HL-60 (cell line): ENCODE measurements around the gene GZMM.

Source experiments
- DNase-seq, 2 experiments: peaks; one replicate each; pipeline ENCODE4 v3.0.0-alpha.2; 2010 to 2020; ENCODE audit warnings: low read depth in 1 of 2, low spot score in 1 of 2
- H3K27ac ChIP-seq: fragments of 250-450 bp; sonication (Bioruptor Pico); replicated peaks from 2 replicates; pipeline ENCODE4 v1.5.1; 2020; ENCODE audit warnings: mild to moderate bottlenecking, moderate library complexity
- H3K27me3 ChIP-seq: fragments of 250-450 bp; sonication (Bioruptor Pico); 2 replicates; pipeline ENCODE4 v1.5.1; 2021; ENCODE audit warnings: mild to moderate bottlenecking, moderate library complexity; ENCODE audit not compliant: insufficient read depth, poor library complexity, severe bottlenecking
- H3K4me3 ChIP-seq: replicated peaks from 2 replicates; pipeline ENCODE4 v1.5.1; 2011; ENCODE audit warnings: mild to moderate bottlenecking, control low read depth, low read length; ENCODE audit not compliant: insufficient read depth
- CTCF ChIP-seq: IDR thresholded peaks from one replicate; pipeline ENCODE4 v1.5.1; 2011; ENCODE audit warnings: low read length, control low read depth, inconsistent platforms; ENCODE audit not compliant: insufficient read depth
- GABPA ChIP-seq: IDR thresholded peaks from 2 replicates; pipeline ENCODE4 v1.6.1; 2012; ENCODE audit warnings: low read depth
- POLR2AphosphoS5 ChIP-seq: IDR thresholded peaks from 2 replicates; pipeline ENCODE4 v1.6.1; 2012; ENCODE audit warnings: low read depth
- REST ChIP-seq: IDR thresholded peaks from 2 replicates; pipeline ENCODE4 v1.6.1; 2012; ENCODE audit warnings: low read depth; ENCODE audit not compliant: insufficient replicate concordance
- SPI1 ChIP-seq: IDR thresholded peaks from 2 replicates; pipeline ENCODE4 v1.6.1; 2012; ENCODE audit warnings: low read depth, mild to moderate bottlenecking, borderline replicate concordance

The GZMM gene

GRCh38 chr19:507286-508203 is 36.3 kb upstream of the GZMM start, which contains the start of gene TPGS1:
Gene TPGS1 (plus strand): TSS chr19:507497. CDS start chr19:507507, 10 bp downstream.
- peak; percentile 49 to 65 for DNase-seq
- Histone ChIP-seq H3K27ac (peak within 1 kb of the TSS; percentile 98), H3K27me3 (no peaks in the 10 kb centered on the region), H3K4me3 (peak within 1 kb of the TSS; percentile 94)
- TF ChIP-seq POLR2AphosphoS5 (peak; percentile 80; the same call in 1 of the 2 replicates), GABPA (peak; percentile 89), SPI1 (no peak), CTCF (no peak), REST (peak; percentile 75)

GRCh38 chr19:508204-509150 is 35.4 kb upstream of the GZMM start:
- no peak for DNase-seq
- Histone ChIP-seq H3K27me3 (no peaks in the 10 kb centered on the region), H3K27ac (peak overlapping the region; percentile 98), H3K4me3 (peak overlapping the region; percentile 94)
- TF ChIP-seq REST: no peak
- TF ChIP-seq GABPA: no peak
- no peak for TF ChIP-seq SPI1
- TF ChIP-seq CTCF: no peak
- TF ChIP-seq POLR2AphosphoS5: no peak

GRCh38 chr19:510606-511100 is 33.2 kb upstream of the GZMM start:
- Histone ChIP-seq H3K27me3 (no peaks in the 10 kb centered on the region), H3K27ac (peak overlapping the region; percentile 52), H3K4me3 (peak overlapping the region; percentile 25)
- peak; percentile 88 to 95 for DNase-seq
- TF ChIP-seq POLR2AphosphoS5 (peak; percentile 46), GABPA (no peak), CTCF (peak; percentile 98)
